Gastrocnemius medialis (tissue), 4 donors: ENCODE data around the gene BCL2. TPM values are rescaled to one million over a fixed set of nuclear protein-coding genes. Genes with fewer than 3 reads are reported as not detected.

ENCODE experiments used
- ATAC-seq, 2 donors: fragments of 150-250 bp; one replicate each; pipeline ENCODE4 v1.9.1; 2016
- DNase-seq, 2 donors: peaks; one replicate each; pipeline ENCODE4 v3.0.0-alpha.2; 2019
- H3K27ac ChIP-seq, 4 donors: fragments of 200-600 bp; sonication (generic); 1 replicate in 1 of 4; 2 replicates in 3 of 4; pipeline ENCODE4 v1.5.1; 2016 to 2018; ENCODE audit warnings: mild to moderate bottlenecking in 2 of 4, moderate library complexity in 1 of 4
- H3K27me3 ChIP-seq, 3 donors: fragments of 200-600 bp; sonication (generic) in 2 of 3; 1 replicate in 1 of 3; 2 replicates in 2 of 3; pipeline versions ENCODE4 v1.5.1 to v1.6.0; 2016 to 2019; ENCODE audit warnings: mild to moderate bottlenecking in 1 of 3, moderate library complexity in 1 of 3
- H3K36me3 ChIP-seq, 2 donors: fragments of 200-600 bp; sonication (generic) in 1 of 2; one replicate each; pipeline ENCODE4 v1.5.1; 2017 to 2018
- H3K4me1 ChIP-seq, 2 donors: fragments of 200-600 bp; sonication (generic) in 1 of 2; one replicate each; pipeline ENCODE4 v1.5.1; 2016 to 2017; ENCODE audit warnings: mild to moderate bottlenecking in 2 of 2
- H3K4me3 ChIP-seq, 4 donors: fragments of 200-600 bp; sonication (generic) in 3 of 4; 1 replicate in 1 of 4; 2 replicates in 3 of 4; pipeline ENCODE4 v1.5.1; 2016 to 2019; ENCODE audit warnings: mild to moderate bottlenecking in 2 of 4
- H3K9me3 ChIP-seq, 3 donors: fragments of 200-600 bp; sonication (generic) in 2 of 3; 1 replicate in 1 of 3; 2 replicates in 2 of 3; pipeline ENCODE4 v1.5.1; 2016 to 2019
- CTCF ChIP-seq, 5 experiments: fragments of 450-650 bp in 3 of 5; fragments of 200-600 bp in 2 of 5; sonication (generic) in 2 of 5; IDR thresholded peaks in 4 of 5; conservative IDR thresholded peaks in 1 of 5; 1 replicate in 4 of 5; 2 replicates in 1 of 5; pipeline ENCODE4 v1.5.1; 2016 to 2019; ENCODE audit warnings: antibody characterized with exemption in 5 of 5, mild to moderate bottlenecking in 3 of 5, moderate library complexity in 3 of 5
- POLR2A ChIP-seq, 2 donors: fragments of 450-650 bp; IDR thresholded peaks; one replicate each; pipeline ENCODE4 v1.6.1; 2017; ENCODE audit warnings: antibody characterized with exemption in 2 of 2, mild to moderate bottlenecking in 2 of 2, moderate library complexity in 2 of 2
- in situ Hi-C, 4 donors: fragments of 200-750 bp; cut with MboI; loops; one replicate each; pipeline versions ENCODE4 v1.15.0 to v1.8.0; 2017; ENCODE audit warnings: low sequenced_read_pairs in 4 of 4
- intact Hi-C: fragments of 100-400 bp; cut with DNase I; formaldehyde crosslinking; loops from one replicate; pipeline ENCODE4 v1.15.1; 2023; ENCODE audit warnings: low total_unique reads
- total RNA-seq, 4 donors: library from RNA; depleted of rRNA; stranded (reverse); fragments of >200 nt; gene quantifications; one replicate each; pipeline versions ENCODE4 v1.1.0 to v1.2.3, GENCODE V29; 2016

Gene BCL2
- total RNA-seq, 4 donors from 2014 or later, result 6.2 to 20.4 (median 13.7) TPM

- no peak for TF ChIP-seq POLR2A (IDR thresholded peaks at IDR 0.05)
- TF ChIP-seq CTCF (IDR thresholded peaks at IDR 0.05 in 4 of 5, conservative IDR thresholded peaks at IDR 0.05 in 1 of 5), result no peak
- Histone ChIP-seq H3K4me1 (peaks cover 49 to 50% of the 10 kb centered on the region in 2 donors), H3K27ac (peak overlapping the region in 1 of 4 donors; percentile 55), H3K36me3 (no peaks in the 10 kb centered on the region), H3K9me3 (no peaks in the 10 kb centered on the region), H3K27me3 (no peaks in the 10 kb centered on the region), H3K4me3 (no peak overlapping the region)
- in situ Hi-C loops (no loop called here), intact Hi-C loops (no loop called here)
- ATAC-seq, result no peak
- no peak for DNase-seq
Measured at GRCh38 chr18:63189041-63189440, 130.5 kb downstream of the BCL2 start.

- Histone ChIP-seq H3K27ac (peak overlapping the region; percentile 56 to 76 (median 72)), H3K4me1 (peaks cover 38 to 43% of the 10 kb centered on the region in 2 donors), H3K9me3 (no peaks in the 10 kb centered on the region), H3K36me3 (no peaks in the 10 kb centered on the region), H3K4me3 (no peak overlapping the region), H3K27me3 (no peaks in the 10 kb centered on the region)
- intact Hi-C loops (no loop called here), in situ Hi-C loops (no loop called here)
- ATAC-seq (no peak), DNase-seq (no peak)
- no peak for TF ChIP-seq POLR2A (IDR thresholded peaks at IDR 0.05)
- TF ChIP-seq CTCF (IDR thresholded peaks at IDR 0.05 in 4 of 5, conservative IDR thresholded peaks at IDR 0.05 in 1 of 5), result no peak
Measured at GRCh38 chr18:63187791-63188460, 131.6 kb downstream of the BCL2 start.

- DNase-seq (no peak), ATAC-seq (no peak)
- in situ Hi-C loops (no loop called here), intact Hi-C loops (no loop called here)
- H3K27me3 ChIP-seq, result no peaks in the 10 kb centered on the region
- H3K27ac ChIP-seq, result peak overlapping the region; percentile 56 to 76 (median 72)
- H3K36me3 ChIP-seq, result no peaks in the 10 kb centered on the region
- no peak overlapping the region for H3K4me3 ChIP-seq
- no peaks in the 10 kb centered on the region for H3K9me3 ChIP-seq
- peaks cover 36 to 44% of the 10 kb centered on the region in 2 donors for H3K4me1 ChIP-seq
- TF ChIP-seq POLR2A (IDR thresholded peaks at IDR 0.05) (no peak), CTCF (IDR thresholded peaks at IDR 0.05 in 4 of 5, conservative IDR thresholded peaks at IDR 0.05 in 1 of 5) (no peak)
Measured at GRCh38 chr18:63187223-63187574, 132.4 kb downstream of the BCL2 start.

- Histone ChIP-seq H3K27ac (peak overlapping the region; percentile 56 to 76 (median 72)), H3K4me1 (peaks cover 41 to 46% of the 10 kb centered on the region in 2 donors), H3K36me3 (no peaks in the 10 kb centered on the region), H3K9me3 (no peaks in the 10 kb centered on the region), H3K4me3 (no peak overlapping the region), H3K27me3 (no peaks in the 10 kb centered on the region)
- in situ Hi-C loops, result no loop called here
- ATAC-seq, result no peak
- intact Hi-C loops, result no loop called here
- no peak for DNase-seq
- TF ChIP-seq POLR2A (IDR thresholded peaks at IDR 0.05), result no peak
- TF ChIP-seq CTCF (IDR thresholded peaks at IDR 0.05 in 4 of 5, conservative IDR thresholded peaks at IDR 0.05 in 1 of 5), result no peak
Measured at GRCh38 chr18:63186520-63187222, 132.9 kb downstream of the BCL2 start.
